ENCODE measurements around the gene NEK10. TPM values are rescaled to one million over a fixed set of nuclear protein-coding genes. Genes with fewer than 3 reads are reported as not detected.
"Not testable (repeated sequence)": the region's sequence is repeated elsewhere in the genome, so short reads cannot be mapped to it uniquely, and the experiment has no call there.

The NEK10 gene
- polyA plus RNA-seq = under 1 TPM in 1 of 3 donors, not detected in 2; 0.57 TPM

GRCh38 chr3:27368831-27369607, at the start of gene NEK10:
Gene NEK10 (minus strand): TSS chr3:27369383. CDS start chr3:27352882, 16,501 bp downstream.
- Mint-ChIP-seq H3K4me1 (peaks cover 16 to 18% of the 10 kb centered on the region in 2 donors), H3K36me3 (no peaks in the 10 kb centered on the region), H3K9me3 (no peaks in the 10 kb centered on the region), H3K27me3 (ENCODE audit: low read depth in 3 of 3) (peaks cover 6 to 13% (median 13%) of the 10 kb centered on the region in 3 donors), H3K27ac (peak within 1 kb of the TSS; percentile 36 to 86 (median 74)), H3K4me3 (peak within 1 kb of the TSS; percentile 86 to 97 (median 91))
- peak; percentile 87 to 89 (median 89) for DNase-seq

GRCh38 chr3:27415202-27415601, 46.0 kb upstream of the NEK10 start:
- no peak overlapping the region for H3K4me3 Mint-ChIP-seq
- H3K9me3 Mint-ChIP-seq = no peaks in the 10 kb centered on the region
- H3K4me1 Mint-ChIP-seq = peaks cover 0 to 4% of the 10 kb centered on the region in 2 donors
- no peak overlapping the region for H3K27ac Mint-ChIP-seq
- H3K27me3 Mint-ChIP-seq (ENCODE audit: low read depth in 3 of 3) = no peaks in the 10 kb centered on the region
- DNase-seq = no peak
- peaks cover 18 to 47% (median 19%) of the 10 kb centered on the region in 3 donors for H3K36me3 Mint-ChIP-seq

- peaks cover 26 to 34% (median 28%) of the 10 kb centered on the region in 3 donors for H3K36me3 Mint-ChIP-seq
- no peaks in the 10 kb centered on the region for H3K4me1 Mint-ChIP-seq
- no peaks in the 10 kb centered on the region for H3K27me3 Mint-ChIP-seq (ENCODE audit: low read depth in 3 of 3)
- DNase-seq = no peak
- H3K27ac Mint-ChIP-seq = peak overlapping the region in 1 of 6 donors; percentile 62
- H3K4me3 Mint-ChIP-seq = no peak overlapping the region
- no peaks in the 10 kb centered on the region for H3K9me3 Mint-ChIP-seq
Observed at GRCh38 chr3:27392950-27393679, 23.9 kb upstream of the NEK10 start.

GRCh38 chr3:27392414-27392813, 23.2 kb upstream of the NEK10 start:
- not testable (repeated sequence) for H3K4me3 Mint-ChIP-seq; DNase-seq; H3K9me3 Mint-ChIP-seq; H3K27me3 Mint-ChIP-seq (ENCODE audit: low read depth in 3 of 3); H3K4me1 Mint-ChIP-seq
- Mint-ChIP-seq H3K36me3 (peaks cover 25 to 31% (median 28%) of the 10 kb centered on the region in 3 donors), H3K27ac (peak overlapping the region in 1 of 6 donors; percentile 43)

- Mint-ChIP-seq H3K27me3 (ENCODE audit: low read depth in 3 of 3) (no peaks in the 10 kb centered on the region), H3K36me3 (peaks cover 22 to 28% (median 28%) of the 10 kb centered on the region in 3 donors), H3K27ac (no peak overlapping the region), H3K4me3 (no peak overlapping the region), H3K9me3 (no peaks in the 10 kb centered on the region), H3K4me1 (no peaks in the 10 kb centered on the region)
- no peak for DNase-seq
Observed at GRCh38 chr3:27391796-27392195, 22.6 kb upstream of the NEK10 start.

- Mint-ChIP-seq H3K4me1 (no peaks in the 10 kb centered on the region), H3K27ac (no peak overlapping the region), H3K27me3 (ENCODE audit: low read depth in 3 of 3) (no peaks in the 10 kb centered on the region), H3K9me3 (no peaks in the 10 kb centered on the region), H3K4me3 (no peak overlapping the region), H3K36me3 (peaks cover 26 to 35% (median 30%) of the 10 kb centered on the region in 3 donors)
- no peak for DNase-seq
Observed at GRCh38 chr3:27387625-27388024, 18.4 kb upstream of the NEK10 start.

GRCh38 chr3:27385504-27385903, 16.3 kb upstream of the NEK10 start:
- H3K36me3 Mint-ChIP-seq = peaks cover 21 to 28% (median 25%) of the 10 kb centered on the region in 3 donors
- no peak overlapping the region for H3K4me3 Mint-ChIP-seq
- H3K4me1 Mint-ChIP-seq = no peaks in the 10 kb centered on the region
- no peak for DNase-seq
- no peaks in the 10 kb centered on the region for H3K9me3 Mint-ChIP-seq
- H3K27me3 Mint-ChIP-seq (ENCODE audit: low read depth in 3 of 3) = no peaks in the 10 kb centered on the region
- H3K27ac Mint-ChIP-seq = peak overlapping the region in 1 of 6 donors; percentile 61

- Mint-ChIP-seq H3K36me3 (peaks cover 21 to 27% (median 25%) of the 10 kb centered on the region in 3 donors), H3K4me3 (no peak overlapping the region), H3K4me1 (no peaks in the 10 kb centered on the region), H3K9me3 (no peaks in the 10 kb centered on the region), H3K27me3 (ENCODE audit: low read depth in 3 of 3) (no peaks in the 10 kb centered on the region), H3K27ac (no peak overlapping the region)
- no peak for DNase-seq
Observed at GRCh38 chr3:27384191-27384590, 15.0 kb upstream of the NEK10 start.

- H3K27me3 Mint-ChIP-seq (ENCODE audit: low read depth in 3 of 3) = no peaks in the 10 kb centered on the region
- DNase-seq = no peak
- no peaks in the 10 kb centered on the region for H3K9me3 Mint-ChIP-seq
- peaks cover 18 to 31% (median 26%) of the 10 kb centered on the region in 3 donors for H3K36me3 Mint-ChIP-seq
- H3K4me1 Mint-ChIP-seq = no peaks in the 10 kb centered on the region
- H3K27ac Mint-ChIP-seq = peak overlapping the region in 1 of 6 donors; percentile 23
- no peak overlapping the region for H3K4me3 Mint-ChIP-seq
Observed at GRCh38 chr3:27380433-27381357, 11.5 kb upstream of the NEK10 start.

GRCh38 chr3:27378331-27378730, 9.1 kb upstream of the NEK10 start:
- no peak for DNase-seq

GRCh38 chr3:27376109-27376772, 7.1 kb upstream of the NEK10 start:
- Mint-ChIP-seq H3K9me3 (no peaks in the 10 kb centered on the region), H3K4me1 (no peaks in the 10 kb centered on the region), H3K27me3 (ENCODE audit: low read depth in 3 of 3) (peaks cover 0 to 4% (median 0%) of the 10 kb centered on the region in 3 donors), H3K4me3 (no peak overlapping the region), H3K36me3 (peaks cover 7 to 12% (median 12%) of the 10 kb centered on the region in 3 donors), H3K27ac (no peak overlapping the region)
- DNase-seq = no peak

More at GRCh38 chr3:27378331-27378730, 9.1 kb upstream of the NEK10 start:
- H3K27ac Mint-ChIP-seq = peak overlapping the region in 2 of 6 donors; percentile 36 to 39
- H3K27me3 Mint-ChIP-seq (ENCODE audit: low read depth in 3 of 3) = no peaks in the 10 kb centered on the region
- no peaks in the 10 kb centered on the region for H3K4me1 Mint-ChIP-seq
- H3K36me3 Mint-ChIP-seq = peaks cover 12 to 21% (median 18%) of the 10 kb centered on the region in 3 donors
- no peak overlapping the region for H3K4me3 Mint-ChIP-seq
- no peaks in the 10 kb centered on the region for H3K9me3 Mint-ChIP-seq

GRCh38 chr3:27366062-27366591, 3.1 kb downstream of the NEK10 start:
- peaks cover 0 to 5% (median 0%) of the 10 kb centered on the region in 3 donors for H3K36me3 Mint-ChIP-seq
- H3K4me3 Mint-ChIP-seq = no peak overlapping the region
- no peaks in the 10 kb centered on the region for H3K9me3 Mint-ChIP-seq
- peaks cover 6 to 13% (median 10%) of the 10 kb centered on the region in 3 donors for H3K27me3 Mint-ChIP-seq (ENCODE audit: low read depth in 3 of 3)
- no peak overlapping the region for H3K27ac Mint-ChIP-seq
- peaks cover 16 to 18% of the 10 kb centered on the region in 2 donors for H3K4me1 Mint-ChIP-seq
- DNase-seq = no peak
